Activated B cell treated with CpG ODN at 0.5 μM for 24 hours (primary cell): ENCODE results near the gene AMOT. TPM values are rescaled to one million over a fixed set of nuclear protein-coding genes. Genes with fewer than 3 reads are reported as not detected.

Source experiments
- ATAC-seq: fragments of 200-7000 bp; cut with Tn5 transposase; one replicate; pipeline ENCODE4 v1.10.0; 2021; ENCODE audit warnings: low read depth, mild to moderate bottlenecking, moderate library complexity
- CTCF ChIA-PET: fragments of 350-600 bp; sonication (Branson Sonifier 250); formaldehyde crosslinking; loops from one replicate; lab custom pipeline; 2021; ENCODE audit warnings: antibody characterized with exemption; lab: Charles Lee
- POLR2A ChIA-PET: fragments of 350-600 bp; sonication (Branson Sonifier 250); formaldehyde crosslinking; loops from one replicate; lab custom pipeline; 2021; ENCODE audit warnings: antibody characterized with exemption; lab: Charles Lee
- DNase-seq: peaks from one replicate; pipeline ENCODE4 v3.0.0; 2022
- H3K27ac Mint-ChIP-seq: one replicate; pipeline ENCODE4 v1.8.0; 2020; ENCODE audit warnings: mixed read lengths
- H3K27me3 Mint-ChIP-seq: one replicate; pipeline ENCODE4 v1.8.0; 2021; ENCODE audit warnings: mixed read lengths
- H3K36me3 Mint-ChIP-seq: one replicate; pipeline ENCODE4 v1.8.0; 2021; ENCODE audit warnings: low read depth, mixed read lengths
- H3K4me1 Mint-ChIP-seq: one replicate; pipeline ENCODE4 v1.8.0; 2021; ENCODE audit warnings: mixed read lengths
- H3K4me3 Mint-ChIP-seq: one replicate; pipeline ENCODE4 v1.8.0; 2020; ENCODE audit warnings: mild to moderate bottlenecking, mixed read lengths
- H3K9me3 Mint-ChIP-seq: one replicate; pipeline ENCODE4 v1.8.0; 2020; ENCODE audit warnings: mixed read lengths
- CTCF ChIP-seq: fragments of 200-600 bp; IDR thresholded peaks from one replicate; pipeline ENCODE4 v1.8.0; 2022; ENCODE audit warnings: antibody characterized with exemption, mild to moderate bottlenecking
- intact Hi-C: fragments of 100-400 bp; cut with micrococcal nuclease; formaldehyde crosslinking; loops from one replicate; pipeline ENCODE4 v1.15.1; 2024
- total RNA-seq: library from RNA; stranded (reverse); gene quantifications from 2 replicates; pipeline ENCODE4 v1.2.3, GENCODE V29; 2022

Gene AMOT
- total RNA-seq, 1 donor from 2014 or later, result 2.1 TPM

GRCh38 chrX:112774651-112775293, 65.9 kb downstream of the AMOT start:
- CTCF ChIA-PET, result no interaction called here
- Mint-ChIP-seq H3K9me3 (no peaks in the 10 kb centered on the region), H3K27ac (no peak overlapping the region), H3K36me3 (peaks cover 12% of the 10 kb centered on the region), H3K4me1 (no peaks in the 10 kb centered on the region), H3K27me3 (no peaks in the 10 kb centered on the region), H3K4me3 (no peak overlapping the region)
- ATAC-seq (no peak), DNase-seq (no peak)
- intact Hi-C loops, result no loop called here
- no peak for TF ChIP-seq CTCF
- POLR2A ChIA-PET, result no interaction called here

- H3K27ac Mint-ChIP-seq, result no peak overlapping the region
- intact Hi-C loops, result no loop called here
Observed at GRCh38 chrX:112774142-112774541, 66.5 kb downstream of the AMOT start.

GRCh38 chrX:112769034-112769433, 71.6 kb downstream of the AMOT start:
- no peak for TF ChIP-seq CTCF
- no peaks in the 10 kb centered on the region for H3K27me3 Mint-ChIP-seq
- DNase-seq (no peak), ATAC-seq (no peak)
- no peaks in the 10 kb centered on the region for H3K36me3 Mint-ChIP-seq
- no peak overlapping the region for H3K4me3 Mint-ChIP-seq
- ChIA-PET CTCF (no interaction called here), POLR2A (no interaction called here)
- H3K9me3 Mint-ChIP-seq, result no peaks in the 10 kb centered on the region
- intact Hi-C loops, result no loop called here
- H3K27ac Mint-ChIP-seq, result no peak overlapping the region
- no peaks in the 10 kb centered on the region for H3K4me1 Mint-ChIP-seq

More at GRCh38 chrX:112774142-112774541, 66.5 kb downstream of the AMOT start:
- DNase-seq, result no peak
- Mint-ChIP-seq H3K9me3 (no peaks in the 10 kb centered on the region), H3K4me1 (no peaks in the 10 kb centered on the region), H3K4me3 (no peak overlapping the region), H3K27me3 (no peaks in the 10 kb centered on the region), H3K36me3 (peaks cover 9% of the 10 kb centered on the region)
- ChIA-PET POLR2A (no interaction called here), CTCF (no interaction called here)
- TF ChIP-seq CTCF, result no peak
- ATAC-seq, result no peak

- ATAC-seq (no peak), DNase-seq (no peak)
- CTCF ChIA-PET, result no interaction called here
- POLR2A ChIA-PET, result no interaction called here
- H3K27ac Mint-ChIP-seq, result no peak overlapping the region
- H3K4me3 Mint-ChIP-seq, result no peak overlapping the region
- H3K9me3 Mint-ChIP-seq, result no peaks in the 10 kb centered on the region
- no peaks in the 10 kb centered on the region for H3K36me3 Mint-ChIP-seq
- H3K27me3 Mint-ChIP-seq, result no peaks in the 10 kb centered on the region
- H3K4me1 Mint-ChIP-seq, result no peaks in the 10 kb centered on the region
- intact Hi-C loops, result no loop called here
- TF ChIP-seq CTCF, result no peak
Observed at GRCh38 chrX:112768563-112768962, 72.1 kb downstream of the AMOT start.

GRCh38 chrX:112766774-112767173, 73.9 kb downstream of the AMOT start:
- H3K27ac Mint-ChIP-seq, result no peak overlapping the region

More at GRCh38 chrX:112766774-112767173, 73.9 kb downstream of the AMOT start:
- ChIA-PET POLR2A (no interaction called here), CTCF (no interaction called here)
- Mint-ChIP-seq H3K36me3 (no peaks in the 10 kb centered on the region), H3K4me3 (no peak overlapping the region), H3K9me3 (no peaks in the 10 kb centered on the region), H3K27me3 (no peaks in the 10 kb centered on the region), H3K4me1 (peaks cover 4% of the 10 kb centered on the region)
- intact Hi-C loops, result no loop called here
- ATAC-seq (no peak), DNase-seq (no peak)
- TF ChIP-seq CTCF, result no peak
